NCI-H82 (cell line): Measurements from ENCODE around the gene FOXA2.

Experiments
- DNase-seq: peaks from one replicate; lab custom pipeline; 2025; lab: John Stamatoyannopoulos, UW

The FOXA2 gene

GRCh38 chr20:22583773-22584521, 425 bp downstream of the FOXA2 start:
- no peak for DNase-seq

GRCh38 chr20:22582964-22583772, 1.2 kb downstream of the FOXA2 start:
- no peak for DNase-seq

- DNase-seq: no peak
These were observed 1.9 kb downstream of the FOXA2 start for GRCh38 chr20:22582386-22582963.

- DNase-seq: no peak
These were observed 2.7 kb downstream of the FOXA2 start for GRCh38 chr20:22581437-22582385.

GRCh38 chr20:22579711-22580697, 4.4 kb downstream of the FOXA2 start:
- DNase-seq: no peak

- no peak for DNase-seq
These were observed 5.3 kb downstream of the FOXA2 start for GRCh38 chr20:22579119-22579427.

- DNase-seq: no peak
These were observed 5.9 kb downstream of the FOXA2 start for GRCh38 chr20:22578221-22579118.

GRCh38 chr20:22577515-22578220, 6.7 kb downstream of the FOXA2 start:
- no peak for DNase-seq

- DNase-seq: no peak
These were observed 7.4 kb downstream of the FOXA2 start for GRCh38 chr20:22576733-22577514.

- no peak for DNase-seq
These were observed 8.1 kb downstream of the FOXA2 start for GRCh38 chr20:22576273-22576672.

GRCh38 chr20:22575737-22576136, 8.6 kb downstream of the FOXA2 start:
- no peak for DNase-seq

GRCh38 chr20:22575087-22575721, 9.2 kb downstream of the FOXA2 start:
- peak; percentile 13 for DNase-seq

- DNase-seq: no peak
These were observed 9.8 kb downstream of the FOXA2 start for GRCh38 chr20:22574545-22575086.

- no peak for DNase-seq
These were observed 11.9 kb downstream of the FOXA2 start for GRCh38 chr20:22572491-22572890.

GRCh38 chr20:22572023-22572422, 12.3 kb downstream of the FOXA2 start:
- no peak for DNase-seq

- no peak for DNase-seq
These were observed 15.0 kb downstream of the FOXA2 start for GRCh38 chr20:22569353-22569752.

GRCh38 chr20:22568872-22569344, 15.5 kb downstream of the FOXA2 start:
- DNase-seq: no peak
